Ovary (tissue), 3 donors: ENCODE results near the gene SETBP1.

ENCODE experiments used
- CTCF ChIP-seq, 3 donors: fragments of 450-650 bp in 2 of 3; fragments of 200-600 bp in 1 of 3; IDR thresholded peaks; one replicate each; pipeline versions ENCODE4 v1.5.1 to v1.8.0; 2016 to 2022; ENCODE audit warnings: antibody characterized with exemption in 3 of 3, mild to moderate bottlenecking in 1 of 3
- EP300 ChIP-seq: sonication (generic); formaldehyde crosslinking; IDR thresholded peaks from one replicate; pipeline ENCODE4 v1.6.1; 2017; ENCODE audit warnings: antibody characterized with exemption
- POLR2A ChIP-seq: fragments of 450-650 bp; IDR thresholded peaks from one replicate; pipeline ENCODE4 v1.6.1; 2017; ENCODE audit warnings: antibody characterized with exemption, mild to moderate bottlenecking, moderate library complexity
- donor health status: DM: no; HTN: no; CAD: no.

- TF ChIP-seq CTCF (IDR thresholded peaks at IDR 0.05) (no peak), EP300 (no peak), POLR2A (no peak)
Observed at GRCh38 chr18:44914028-44914427, 233.3 kb downstream of the SETBP1 start.
